ENCODE data around the gene TRPV6. TPM values are rescaled to one million over a fixed set of nuclear protein-coding genes. Genes with fewer than 3 reads are reported as not detected.

TRPV6 gene
- total and polyA plus RNA-seq, 4 experiments from 2014 or later: 0.09 TPM; not detected in 3

- POLR2A ChIA-PET (ENCODE audit: partially characterized antibody): interaction anchor here (0.6 kb wide), 1 partner anchor 75 kb away, joined by 6 read pairs; no protein-coding TSS in a partner anchor
- CTCF ChIA-PET (ENCODE audit: partially characterized antibody): no interaction called here
- Mint-ChIP-seq H3K36me3 (no peaks in the 10 kb centered on the region), H3K27me3 (peaks cover 21 to 24% of the 10 kb centered on the region in 2 donors), H3K27ac (no peak overlapping the region), H3K4me3 (no peak overlapping the region), H3K9me3 (no peaks in the 10 kb centered on the region), H3K4me1 (no peaks in the 10 kb centered on the region)
- H3K4me3 ChIP-seq (ENCODE audit: low read length in 2 of 2): no peak overlapping the region
- intact Hi-C loops (cut with micrococcal nuclease): no loop called here
- H3K27me3 ChIP-seq (ENCODE audit: insufficient read depth, low read length): no peaks in the 10 kb centered on the region
- no peaks in the 10 kb centered on the region for H3K4me1 ChIP-seq (ENCODE audit: insufficient read depth, low read length)
- no peak for DNase-seq
- no peaks in the 10 kb centered on the region for H3K9me3 ChIP-seq (ENCODE audit: control insufficient read depth in 1 of 2, low read length in 2 of 2)
- H3K27ac ChIP-seq (ENCODE audit: low read depth, low read length): no peak overlapping the region
- no peaks in the 10 kb centered on the region for H3K36me3 ChIP-seq (ENCODE audit: insufficient read depth, low read length)
Measured at GRCh38 chr7:142915315-142915714, 29.8 kb upstream of the TRPV6 start.

- POLR2A ChIA-PET (ENCODE audit: partially characterized antibody): no interaction called here
- Histone ChIP-seq H3K27ac (ENCODE audit: low read depth, low read length) (no peak overlapping the region), H3K4me3 (ENCODE audit: low read length in 2 of 2) (no peak overlapping the region), H3K36me3 (ENCODE audit: insufficient read depth, low read length) (no peaks in the 10 kb centered on the region), H3K9me3 (ENCODE audit: control insufficient read depth in 1 of 2, low read length in 2 of 2) (no peaks in the 10 kb centered on the region), H3K27me3 (ENCODE audit: insufficient read depth, low read length) (no peaks in the 10 kb centered on the region), H3K4me1 (ENCODE audit: insufficient read depth, low read length) (no peaks in the 10 kb centered on the region)
- CTCF ChIA-PET (ENCODE audit: partially characterized antibody): no interaction called here
- Mint-ChIP-seq H3K27ac (peak overlapping the region in 1 of 7 donors; percentile 6), H3K9me3 (no peaks in the 10 kb centered on the region), H3K4me3 (no peak overlapping the region), H3K36me3 (no peaks in the 10 kb centered on the region), H3K27me3 (peaks cover 24% of the 10 kb centered on the region in 2 donors), H3K4me1 (peaks cover 0 to 2% (median 0%) of the 10 kb centered on the region in 4 donors)
- no peak for DNase-seq
- intact Hi-C loops (cut with micrococcal nuclease): no loop called here
Measured at GRCh38 chr7:142914121-142914520, 28.6 kb upstream of the TRPV6 start.

GRCh38 chr7:142913566-142913965 is 28.0 kb upstream of the TRPV6 start:
- H3K27ac Mint-ChIP-seq: no peak overlapping the region

GRCh38 chr7:142913051-142913450 is 27.5 kb upstream of the TRPV6 start:
- DNase-seq: no peak
- Mint-ChIP-seq H3K4me1 (peaks cover 0 to 2% (median 0%) of the 10 kb centered on the region in 4 donors), H3K9me3 (no peaks in the 10 kb centered on the region), H3K27ac (no peak overlapping the region), H3K27me3 (peaks cover 27 to 30% of the 10 kb centered on the region in 2 donors), H3K4me3 (no peak overlapping the region), H3K36me3 (no peaks in the 10 kb centered on the region)
- CTCF ChIA-PET (ENCODE audit: partially characterized antibody): no interaction called here
- POLR2A ChIA-PET (ENCODE audit: partially characterized antibody): no interaction called here
- H3K27me3 ChIP-seq (ENCODE audit: insufficient read depth, low read length): no peaks in the 10 kb centered on the region
- intact Hi-C loops (cut with micrococcal nuclease): no loop called here
- H3K27ac ChIP-seq (ENCODE audit: low read depth, low read length): no peak overlapping the region
- no peak overlapping the region for H3K4me3 ChIP-seq (ENCODE audit: low read length in 2 of 2)
- H3K36me3 ChIP-seq (ENCODE audit: insufficient read depth, low read length): no peaks in the 10 kb centered on the region
- H3K9me3 ChIP-seq (ENCODE audit: control insufficient read depth in 1 of 2, low read length in 2 of 2): no peaks in the 10 kb centered on the region
- H3K4me1 ChIP-seq (ENCODE audit: insufficient read depth, low read length): no peaks in the 10 kb centered on the region

More at GRCh38 chr7:142913566-142913965, 28.0 kb upstream of the TRPV6 start:
- Histone ChIP-seq H3K4me1 (ENCODE audit: insufficient read depth, low read length) (no peaks in the 10 kb centered on the region), H3K27me3 (ENCODE audit: insufficient read depth, low read length) (no peaks in the 10 kb centered on the region), H3K27ac (ENCODE audit: low read depth, low read length) (no peak overlapping the region), H3K9me3 (ENCODE audit: control insufficient read depth in 1 of 2, low read length in 2 of 2) (no peaks in the 10 kb centered on the region), H3K36me3 (ENCODE audit: insufficient read depth, low read length) (no peaks in the 10 kb centered on the region), H3K4me3 (ENCODE audit: low read length in 2 of 2) (no peak overlapping the region)
- POLR2A ChIA-PET (ENCODE audit: partially characterized antibody): no interaction called here
- H3K4me3 Mint-ChIP-seq: no peak overlapping the region
- peaks cover 27 to 29% of the 10 kb centered on the region in 2 donors for H3K27me3 Mint-ChIP-seq
- no peaks in the 10 kb centered on the region for H3K36me3 Mint-ChIP-seq
- H3K4me1 Mint-ChIP-seq: peaks cover 0 to 2% (median 0%) of the 10 kb centered on the region in 4 donors
- H3K9me3 Mint-ChIP-seq: no peaks in the 10 kb centered on the region
- no peak for DNase-seq
- CTCF ChIA-PET (ENCODE audit: partially characterized antibody): no interaction called here
- intact Hi-C loops (cut with micrococcal nuclease): no loop called here

- H3K9me3 Mint-ChIP-seq: peaks cover 0 to 4% (median 2%) of the 10 kb centered on the region in 8 donors
- Histone ChIP-seq H3K4me1 (ENCODE audit: insufficient read depth, low read length) (no peaks in the 10 kb centered on the region), H3K9me3 (ENCODE audit: control insufficient read depth in 1 of 2, low read length in 2 of 2) (no peaks in the 10 kb centered on the region), H3K36me3 (ENCODE audit: insufficient read depth, low read length) (no peaks in the 10 kb centered on the region), H3K4me3 (ENCODE audit: low read length in 2 of 2) (no peak overlapping the region), H3K27me3 (ENCODE audit: insufficient read depth, low read length) (no peaks in the 10 kb centered on the region), H3K27ac (ENCODE audit: low read depth, low read length) (no peak overlapping the region)
- no peaks in the 10 kb centered on the region for H3K36me3 Mint-ChIP-seq
- no peak for DNase-seq
- H3K4me3 Mint-ChIP-seq: no peak overlapping the region
- ChIA-PET POLR2A (ENCODE audit: partially characterized antibody) (no interaction called here), CTCF (ENCODE audit: partially characterized antibody) (interaction anchor here (1.0 to 1.4 kb wide), 4 partner anchors 9 to 56 kb away, joined by 3 to 5 read pairs (median 3); partner anchors contain the start of gene EPHB6)
- H3K27me3 Mint-ChIP-seq: peaks cover 30 to 35% of the 10 kb centered on the region in 2 donors
- intact Hi-C loops (cut with micrococcal nuclease): no loop called here
- H3K27ac Mint-ChIP-seq: no peak overlapping the region
- H3K4me1 Mint-ChIP-seq: peaks cover 0 to 2% (median 0%) of the 10 kb centered on the region in 4 donors
Measured at GRCh38 chr7:142910481-142910880, 24.9 kb upstream of the TRPV6 start.

GRCh38 chr7:142910031-142910433 is 24.5 kb upstream of the TRPV6 start:
- CTCF ChIA-PET (ENCODE audit: partially characterized antibody): interaction anchor here (0.9 to 1.4 kb wide), 4 partner anchors 8 to 92 kb away, joined by 3 read pairs; partner anchors contain the start of gene EPHB6
- no peak overlapping the region for H3K27ac Mint-ChIP-seq
- no peak overlapping the region for H3K27ac ChIP-seq (ENCODE audit: low read depth, low read length)

GRCh38 chr7:142908921-142909890 is 23.7 kb upstream of the TRPV6 start:
- no peak overlapping the region for H3K27ac ChIP-seq (ENCODE audit: low read depth, low read length)
- peaks cover 26 to 32% of the 10 kb centered on the region in 2 donors for H3K27me3 Mint-ChIP-seq
- intact Hi-C loops (cut with micrococcal nuclease): no loop called here

More at GRCh38 chr7:142910031-142910433, 24.5 kb upstream of the TRPV6 start:
- H3K36me3 Mint-ChIP-seq: no peaks in the 10 kb centered on the region
- intact Hi-C loops (cut with micrococcal nuclease): no loop called here
- no peak overlapping the region for H3K4me3 ChIP-seq (ENCODE audit: low read length in 2 of 2)
- H3K27me3 ChIP-seq (ENCODE audit: insufficient read depth, low read length): no peaks in the 10 kb centered on the region
- H3K9me3 Mint-ChIP-seq: peaks cover 0 to 4% (median 2%) of the 10 kb centered on the region in 8 donors
- POLR2A ChIA-PET (ENCODE audit: partially characterized antibody): no interaction called here
- H3K4me1 ChIP-seq (ENCODE audit: insufficient read depth, low read length): no peaks in the 10 kb centered on the region
- no peaks in the 10 kb centered on the region for H3K36me3 ChIP-seq (ENCODE audit: insufficient read depth, low read length)
- no peaks in the 10 kb centered on the region for H3K9me3 ChIP-seq (ENCODE audit: control insufficient read depth in 1 of 2, low read length in 2 of 2)
- DNase-seq: no peak
- H3K4me1 Mint-ChIP-seq: peaks cover 0 to 2% (median 0%) of the 10 kb centered on the region in 4 donors
- H3K27me3 Mint-ChIP-seq: peaks cover 30 to 35% of the 10 kb centered on the region in 2 donors
- H3K4me3 Mint-ChIP-seq: no peak overlapping the region

More at GRCh38 chr7:142908921-142909890, 23.7 kb upstream of the TRPV6 start:
- Histone ChIP-seq H3K4me1 (ENCODE audit: insufficient read depth, low read length) (no peaks in the 10 kb centered on the region), H3K4me3 (ENCODE audit: low read length in 2 of 2) (no peak overlapping the region), H3K36me3 (ENCODE audit: insufficient read depth, low read length) (no peaks in the 10 kb centered on the region), H3K9me3 (ENCODE audit: control insufficient read depth in 1 of 2, low read length in 2 of 2) (no peaks in the 10 kb centered on the region), H3K27me3 (ENCODE audit: insufficient read depth, low read length) (no peaks in the 10 kb centered on the region)
- CTCF ChIA-PET (ENCODE audit: partially characterized antibody): interaction anchor here (0.9 to 1.4 kb wide), 4 partner anchors 8 to 93 kb away, joined by 3 read pairs; partner anchors contain the start of gene EPHB6
- Mint-ChIP-seq H3K4me1 (peaks cover 0 to 2% (median 0%) of the 10 kb centered on the region in 4 donors), H3K4me3 (no peak overlapping the region), H3K9me3 (peaks cover 0 to 8% (median 2%) of the 10 kb centered on the region in 8 donors), H3K27ac (no peak overlapping the region), H3K36me3 (no peaks in the 10 kb centered on the region)
- no peak for DNase-seq
- POLR2A ChIA-PET (ENCODE audit: partially characterized antibody): no interaction called here
